ENCODE data around the gene COX4I2. TPM values are rescaled to one million over a fixed set of nuclear protein-coding genes. Genes with fewer than 3 reads are reported as not detected.
"Not testable (repeated sequence)": the region's sequence is repeated elsewhere in the genome, so short reads cannot be mapped to it uniquely, and the experiment has no call there.

Gene COX4I2
- polyA plus RNA-seq, 3 donors, result 2.6 to 36.0 (median 9.3) TPM

GRCh38 chr20:31641391-31641790 is 3.7 kb downstream of the COX4I2 start:
- no peak overlapping the region for H3K27ac ChIP-seq (ENCODE audit: low read depth, low read length)
- WGBS, 3 donors, result 91 to 97% (median 94%) methylated on average over 6 of the region's 6 CpGs

GRCh38 chr20:31642837-31643236 is 5.1 kb downstream of the COX4I2 start:
- H3K27ac ChIP-seq (ENCODE audit: low read depth, low read length), result no peak overlapping the region
- 52 to 88% (median 64%) methylated on average over 1 of the region's 1 CpG for WGBS, 3 donors

GRCh38 chr20:31643522-31643921 is 5.8 kb downstream of the COX4I2 start:
- no peak overlapping the region for H3K27ac ChIP-seq (ENCODE audit: low read depth, low read length)
- 75 to 88% (median 85%) methylated on average over 4 of the region's 4 CpGs for WGBS, 3 donors

- 60 to 76% (median 74%) methylated on average over 8 of the region's 8 CpGs for WGBS, 3 donors
- no peak overlapping the region for H3K27ac ChIP-seq (ENCODE audit: low read depth, low read length)
Measured at GRCh38 chr20:31644701-31645100, 7.0 kb downstream of the COX4I2 start.

GRCh38 chr20:31648104-31648503 is 10.4 kb downstream of the COX4I2 start:
- not testable (repeated sequence) for H3K27ac ChIP-seq (ENCODE audit: low read depth, low read length)
- 79 to 84% (median 79%) methylated on average over 3 of the region's 3 CpGs for WGBS, 3 donors

GRCh38 chr20:31652917-31653396 is 15.2 kb downstream of the COX4I2 start:
- 22 to 43% (median 31%) methylated on average over 5 of the region's 5 CpGs for WGBS, 3 donors
- H3K27ac ChIP-seq (ENCODE audit: low read depth, low read length), result no peak overlapping the region

GRCh38 chr20:31653561-31653960 is 15.8 kb downstream of the COX4I2 start:
- WGBS, 3 donors, result 46 to 60% (median 52%) methylated on average over 5 of the region's 5 CpGs
- no peak overlapping the region for H3K27ac ChIP-seq (ENCODE audit: low read depth, low read length)

GRCh38 chr20:31654534-31654933 is 16.8 kb downstream of the COX4I2 start:
- WGBS, 3 donors, result 75 to 77% (median 75%) methylated on average over 5 of the region's 5 CpGs
- no peak overlapping the region for H3K27ac ChIP-seq (ENCODE audit: low read depth, low read length)

- WGBS, 3 donors, result 5 to 7% (median 7%) methylated on average over 27 to 31 of the region's 31 CpGs
- no peak overlapping the region for H3K27ac ChIP-seq (ENCODE audit: low read depth, low read length)
Measured at GRCh38 chr20:31661625-31662371, 24.1 kb downstream of the COX4I2 start.

- H3K27ac ChIP-seq (ENCODE audit: low read depth, low read length), result no peak overlapping the region
- WGBS, 3 donors, result 68 to 76% (median 70%) methylated on average over 6 of the region's 6 CpGs
Measured at GRCh38 chr20:31662372-31662854, 24.7 kb downstream of the COX4I2 start.

GRCh38 chr20:31663524-31663837 is 25.8 kb downstream of the COX4I2 start:
- WGBS, 3 donors, result 74 to 100% (median 87%) methylated on average over 2 of the region's 2 CpGs
- no peak overlapping the region for H3K27ac ChIP-seq (ENCODE audit: low read depth, low read length)

- no peak overlapping the region for H3K27ac ChIP-seq (ENCODE audit: low read depth, low read length)
- 37 to 68% (median 55%) methylated on average over 11 of the region's 11 CpGs for whole genome bisulfite sequencing, 3 donors
Measured at GRCh38 chr20:31663838-31664695, 26.4 kb downstream of the COX4I2 start.

GRCh38 chr20:31664696-31665354 is 27.1 kb downstream of the COX4I2 start:
- 47 to 63% (median 62%) methylated on average over 2 of the region's 2 CpGs for WGBS, 3 donors
- H3K27ac ChIP-seq (ENCODE audit: low read depth, low read length), result no peak overlapping the region

GRCh38 chr20:31665753-31666152 is 28.0 kb downstream of the COX4I2 start:
- H3K27ac ChIP-seq (ENCODE audit: low read depth, low read length), result no peak overlapping the region
- WGBS, 3 donors, result 95 to 99% (median 95%) methylated on average over 10 of the region's 10 CpGs

GRCh38 chr20:31666258-31667042 is 28.7 kb downstream of the COX4I2 start:
- H3K27ac ChIP-seq (ENCODE audit: low read depth, low read length), result no peak overlapping the region
- WGBS, 3 donors, result 49 to 61% (median 56%) methylated on average over 7 of the region's 7 CpGs

GRCh38 chr20:31667315-31668285 is 29.9 kb downstream of the COX4I2 start:
- WGBS, 3 donors, result 59 to 81% (median 65%) methylated on average over 15 of the region's 15 CpGs

GRCh38 chr20:31668944-31669343 is 31.2 kb downstream of the COX4I2 start:
- H3K27ac ChIP-seq (ENCODE audit: low read depth, low read length), result not testable (repeated sequence)
- WGBS, 3 donors, result 98 to 100% (median 98%) methylated on average over 2 of the region's 2 CpGs

More at GRCh38 chr20:31667315-31668285, 29.9 kb downstream of the COX4I2 start:
- no peak overlapping the region for H3K27ac ChIP-seq (ENCODE audit: low read depth, low read length)

Data from adipose tissue (tissue), 3 donors.